Ishikawa (cell line): ENCODE data around the gene OR5B17.

Experiments
- CEBPB ChIP-seq: IDR thresholded peaks from 2 replicates; pipeline ENCODE4 v1.6.1; 2012
- CREB1 ChIP-seq: IDR thresholded peaks from 2 replicates; pipeline ENCODE4 v1.6.1; 2012; ENCODE audit warnings: low read depth
- EGR1 ChIP-seq: IDR thresholded peaks from 2 replicates; pipeline ENCODE4 v1.6.1; 2012
- EP300 ChIP-seq: IDR thresholded peaks from 2 replicates; pipeline ENCODE4 v1.6.1; 2012; ENCODE audit warnings: borderline replicate concordance
- MAX ChIP-seq: IDR thresholded peaks from 2 replicates; pipeline ENCODE4 v1.6.1; 2012
- NFIC ChIP-seq: IDR thresholded peaks from 2 replicates; pipeline ENCODE4 v1.6.1; 2012
- RAD21 ChIP-seq: IDR thresholded peaks from 2 replicates; pipeline ENCODE4 v1.6.1; 2012; ENCODE audit warnings: low read depth
- REST ChIP-seq: IDR thresholded peaks from 2 replicates; pipeline ENCODE4 v1.6.1; 2012; ENCODE audit warnings: low read depth, mild to moderate bottlenecking
- TAF1 ChIP-seq: IDR thresholded peaks from 2 replicates; pipeline ENCODE4 v1.6.1; 2012; ENCODE audit warnings: low read depth, mild to moderate bottlenecking
- TEAD4 ChIP-seq: IDR thresholded peaks from 2 replicates; pipeline ENCODE4 v1.6.1; 2012
- ZBTB7A ChIP-seq: IDR thresholded peaks from 2 replicates; pipeline ENCODE4 v1.6.1; 2012; ENCODE audit warnings: low read depth

DNA sequence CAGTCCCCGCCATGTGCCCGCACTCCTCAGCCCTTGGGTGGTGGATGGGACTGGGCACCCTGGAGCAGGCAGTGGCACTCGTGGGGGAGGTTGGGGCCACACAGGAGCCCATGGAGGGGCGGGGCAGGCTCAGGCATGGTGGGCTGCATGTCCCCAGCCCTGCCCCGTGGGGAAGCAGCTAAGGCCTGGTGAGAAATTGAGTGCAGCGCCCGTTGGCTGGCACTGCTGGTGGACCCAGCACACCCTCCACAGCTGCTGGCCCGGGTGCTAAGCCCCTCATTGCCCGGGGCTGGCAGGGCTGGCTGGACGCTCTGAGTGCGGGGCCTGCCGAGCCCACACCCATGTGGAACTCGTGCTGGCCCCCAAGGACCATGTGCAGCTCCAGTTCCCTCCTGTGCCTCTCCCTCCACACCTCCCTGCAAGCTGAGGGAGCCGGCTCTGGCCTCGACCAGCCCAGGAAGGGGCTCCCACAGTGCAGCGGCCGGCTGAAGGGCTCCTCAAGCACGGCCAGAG is 31.7 kb upstream of the OR5B17 start:
- TF ChIP-seq TAF1 (no peak), REST (no peak), EGR1 (no peak), NFIC (no peak), RAD21 (no peak), ZBTB7A (no peak), TEAD4 (no peak), EP300 (no peak), CREB1 (no peak), MAX (no peak), CEBPB (no peak)
